ENCODE measurements around the gene TBX20. TPM values are rescaled to one million over a fixed set of nuclear protein-coding genes. Genes with fewer than 3 reads are reported as not detected.

Gene TBX20
- total RNA-seq, 1 donor from 2014 or later, result 1.3 TPM

GRCh38 chr7:35286986-35287385 is 33.1 kb upstream of the TBX20 start:
- no peaks in the 10 kb centered on the region for H3K36me3 ChIP-seq (ENCODE audit: insufficient read depth, low read length)
- H3K4me3 ChIP-seq (ENCODE audit: insufficient read depth, low read depth, low read length), result no peak overlapping the region
- H3K27ac Mint-ChIP-seq (ENCODE audit: unreplicated experiment), result no peak overlapping the region
- TF ChIP-seq EZH2 (IDR thresholded peaks at IDR 0.05; ENCODE audit: insufficient read depth, low read length) (no peak), CTCF (IDR thresholded peaks at IDR 0.05; ENCODE audit: insufficient read depth, low read depth, low read length) (no peak)
- peaks cover 2% of the 10 kb centered on the region for H3K36me3 Mint-ChIP-seq (ENCODE audit: low read depth, unreplicated experiment)
- no peak for FAIRE-seq
- H3K9me3 Mint-ChIP-seq (ENCODE audit: unreplicated experiment), result no peaks in the 10 kb centered on the region
- no peaks in the 10 kb centered on the region for H3K27me3 ChIP-seq (ENCODE audit: insufficient read depth, low read length)
- H3K27me3 Mint-ChIP-seq (ENCODE audit: low read depth, unreplicated experiment), result peaks cover 11% of the 10 kb centered on the region
- peaks cover 14% of the 10 kb centered on the region for H3K4me1 Mint-ChIP-seq (ENCODE audit: low read depth, unreplicated experiment)
- DNase-seq (ENCODE audit: low read depth), result no peak
- H4K20me1 ChIP-seq (ENCODE audit: insufficient read depth, low read length), result no peaks in the 10 kb centered on the region
- no peaks in the 10 kb centered on the region for H3K79me2 ChIP-seq (ENCODE audit: insufficient read depth, low read length)
- H3K4me3 Mint-ChIP-seq (ENCODE audit: unreplicated experiment), result no peak overlapping the region
- H3K9ac ChIP-seq (ENCODE audit: low read length), result no peak overlapping the region
- H3K4me2 ChIP-seq (ENCODE audit: low read length), result no peak overlapping the region
- H3K4me1 ChIP-seq (ENCODE audit: insufficient read depth, low read length), result no peaks in the 10 kb centered on the region
- no peak overlapping the region for H3K27ac ChIP-seq (ENCODE audit: low read depth, low read length)
- no peak overlapping the region for H2AFZ ChIP-seq (ENCODE audit: low read depth, low read length)
- H3K9me3 ChIP-seq (ENCODE audit: insufficient read depth, low read depth, low read length), result no peaks in the 10 kb centered on the region

GRCh38 chr7:35286422-35286821 is 32.5 kb upstream of the TBX20 start:
- Histone ChIP-seq H3K36me3 (ENCODE audit: insufficient read depth, low read length) (no peaks in the 10 kb centered on the region), H4K20me1 (ENCODE audit: insufficient read depth, low read length) (no peaks in the 10 kb centered on the region), H2AFZ (ENCODE audit: low read depth, low read length) (no peak overlapping the region), H3K79me2 (ENCODE audit: insufficient read depth, low read length) (no peaks in the 10 kb centered on the region), H3K4me1 (ENCODE audit: insufficient read depth, low read length) (no peaks in the 10 kb centered on the region), H3K4me2 (ENCODE audit: low read length) (no peak overlapping the region), H3K9me3 (ENCODE audit: insufficient read depth, low read depth, low read length) (no peaks in the 10 kb centered on the region), H3K27me3 (ENCODE audit: insufficient read depth, low read length) (no peaks in the 10 kb centered on the region), H3K9ac (ENCODE audit: low read length) (no peak overlapping the region), H3K27ac (ENCODE audit: low read depth, low read length) (no peak overlapping the region), H3K4me3 (ENCODE audit: insufficient read depth, low read depth, low read length) (no peak overlapping the region)
- peaks cover 14% of the 10 kb centered on the region for H3K4me1 Mint-ChIP-seq (ENCODE audit: low read depth, unreplicated experiment)
- FAIRE-seq, result no peak
- peak overlapping the region; percentile 49 for H3K27ac Mint-ChIP-seq (ENCODE audit: unreplicated experiment)
- peaks cover 12% of the 10 kb centered on the region for H3K27me3 Mint-ChIP-seq (ENCODE audit: low read depth, unreplicated experiment)
- H3K36me3 Mint-ChIP-seq (ENCODE audit: low read depth, unreplicated experiment), result peaks cover 2% of the 10 kb centered on the region
- DNase-seq (ENCODE audit: low read depth), result peak; percentile 2
- no peak for TF ChIP-seq EZH2 (IDR thresholded peaks at IDR 0.05; ENCODE audit: insufficient read depth, low read length)
- no peak for TF ChIP-seq CTCF (IDR thresholded peaks at IDR 0.05; ENCODE audit: insufficient read depth, low read depth, low read length)
- H3K9me3 Mint-ChIP-seq (ENCODE audit: unreplicated experiment), result no peaks in the 10 kb centered on the region
- H3K4me3 Mint-ChIP-seq (ENCODE audit: unreplicated experiment), result no peak overlapping the region

- no peaks in the 10 kb centered on the region for H3K27me3 ChIP-seq (ENCODE audit: insufficient read depth, low read length)
- Mint-ChIP-seq H3K4me3 (ENCODE audit: unreplicated experiment) (no peak overlapping the region), H3K27ac (ENCODE audit: unreplicated experiment) (no peak overlapping the region), H3K4me1 (ENCODE audit: low read depth, unreplicated experiment) (peaks cover 14% of the 10 kb centered on the region), H3K9me3 (ENCODE audit: unreplicated experiment) (no peaks in the 10 kb centered on the region), H3K36me3 (ENCODE audit: low read depth, unreplicated experiment) (peaks cover 2% of the 10 kb centered on the region), H3K27me3 (ENCODE audit: low read depth, unreplicated experiment) (peaks cover 12% of the 10 kb centered on the region)
- H3K4me2 ChIP-seq (ENCODE audit: low read length), result no peak overlapping the region
- FAIRE-seq (no peak), DNase-seq (ENCODE audit: low read depth) (no peak)
- no peak overlapping the region for H3K27ac ChIP-seq (ENCODE audit: low read depth, low read length)
- H3K79me2 ChIP-seq (ENCODE audit: insufficient read depth, low read length), result no peaks in the 10 kb centered on the region
- no peak overlapping the region for H2AFZ ChIP-seq (ENCODE audit: low read depth, low read length)
- TF ChIP-seq EZH2 (IDR thresholded peaks at IDR 0.05; ENCODE audit: insufficient read depth, low read length), result no peak
- TF ChIP-seq CTCF (IDR thresholded peaks at IDR 0.05; ENCODE audit: insufficient read depth, low read depth, low read length), result no peak
- H3K4me3 ChIP-seq (ENCODE audit: insufficient read depth, low read depth, low read length), result no peak overlapping the region
- no peak overlapping the region for H3K9ac ChIP-seq (ENCODE audit: low read length)
- no peaks in the 10 kb centered on the region for H4K20me1 ChIP-seq (ENCODE audit: insufficient read depth, low read length)
- no peaks in the 10 kb centered on the region for H3K4me1 ChIP-seq (ENCODE audit: insufficient read depth, low read length)
- no peaks in the 10 kb centered on the region for H3K36me3 ChIP-seq (ENCODE audit: insufficient read depth, low read length)
- H3K9me3 ChIP-seq (ENCODE audit: insufficient read depth, low read depth, low read length), result no peaks in the 10 kb centered on the region
Observed at GRCh38 chr7:35285799-35286198, 31.9 kb upstream of the TBX20 start.

All from astrocyte (in vitro differentiated cells and primary cell).